KMS-11 (cell line): ENCODE data around the gene UGT2A1.

ENCODE experiments used
- H2AFZ ChIP-seq: fragments of 200-600 bp; sonication (generic); 2 replicates; pipeline ENCODE4 v1.6.1; 2016; ENCODE audit warnings: antibody characterized with exemption, mixed run types, low read depth
- H3K27ac ChIP-seq: fragments of 200-600 bp; sonication (generic); 2 replicates; pipeline ENCODE4 v1.6.1; 2016; ENCODE audit warnings: mild to moderate bottlenecking, mixed run types
- H3K27me3 ChIP-seq: fragments of 200-600 bp; sonication (generic); 2 replicates; pipeline ENCODE4 v1.6.1; 2017; ENCODE audit warnings: mild to moderate bottlenecking, low read depth, mixed run types, moderate library complexity; ENCODE audit not compliant: insufficient read depth
- H3K36me3 ChIP-seq: fragments of 200-600 bp; sonication (generic); 2 replicates; pipeline ENCODE4 v1.6.1; 2017; ENCODE audit warnings: mild to moderate bottlenecking, mixed run types; ENCODE audit not compliant: insufficient read depth
- H3K4me1 ChIP-seq: fragments of 200-600 bp; sonication (generic); 2 replicates; pipeline ENCODE4 v1.6.1; 2016; ENCODE audit warnings: mild to moderate bottlenecking, low read depth, mixed run types; ENCODE audit not compliant: poor library complexity, severe bottlenecking
- H3K4me2 ChIP-seq: fragments of 200-600 bp; sonication (generic); 2 replicates; pipeline ENCODE4 v1.7.0; 2016; ENCODE audit warnings: mild to moderate bottlenecking, mixed run types
- H3K4me3 ChIP-seq: fragments of 200-600 bp; sonication (generic); IDR thresholded peaks from 2 replicates; pipeline ENCODE4 v1.6.1; 2017; ENCODE audit warnings: low read depth, low read length, mixed read lengths; ENCODE audit not compliant: insufficient read depth
- H3K79me2 ChIP-seq: fragments of 200-600 bp; sonication (generic); 2 replicates; pipeline ENCODE4 v1.6.1; 2016; ENCODE audit warnings: low read depth, mixed run types; ENCODE audit not compliant: insufficient read depth
- H3K9ac ChIP-seq: fragments of 200-600 bp; sonication (generic); 2 replicates; pipeline ENCODE4 v1.6.1; 2016; ENCODE audit warnings: mild to moderate bottlenecking, mixed run types
- H4K20me1 ChIP-seq: fragments of 200-600 bp; sonication (generic); 2 replicates; pipeline ENCODE4 v1.6.1; 2016; ENCODE audit warnings: mild to moderate bottlenecking, mixed run types; ENCODE audit not compliant: insufficient read depth
- CTCF ChIP-seq: fragments of 200-600 bp; sonication (generic); conservative IDR thresholded peaks from 2 replicates; pipeline ENCODE4 v1.6.1; 2017; ENCODE audit warnings: low read depth, mild to moderate bottlenecking, antibody characterized with exemption, low read length, moderate library complexity, mixed read lengths

UGT2A1 gene

DNA sequence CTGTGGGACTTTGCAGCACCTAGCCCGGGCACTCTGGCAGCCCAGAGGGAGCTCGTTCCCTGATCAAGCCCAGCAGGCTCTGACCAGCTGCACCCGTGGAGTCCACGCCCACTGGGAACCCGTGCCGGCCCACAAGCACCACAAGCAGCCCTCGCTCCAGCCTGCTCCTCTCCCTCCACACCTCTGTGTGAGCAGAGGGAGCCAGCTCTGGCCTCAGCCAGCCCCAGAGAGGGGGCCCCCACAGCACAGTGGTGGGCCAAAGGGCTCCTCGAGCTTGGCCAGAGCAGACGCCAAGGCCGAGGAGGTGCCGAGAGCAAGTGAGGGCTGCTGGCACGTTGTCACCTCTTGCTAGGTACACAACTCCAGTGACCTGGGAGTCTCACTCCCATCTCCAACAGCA is 5.1 kb upstream of the UGT2A1 start:
- H3K36me3 ChIP-seq: no peaks in the 10 kb centered on the region
- H3K27me3 ChIP-seq: no peaks in the 10 kb centered on the region
- no peaks in the 10 kb centered on the region for H3K79me2 ChIP-seq
- H3K4me3 ChIP-seq: no peak overlapping the region
- H4K20me1 ChIP-seq: no peaks in the 10 kb centered on the region
- H2AFZ ChIP-seq: no peak overlapping the region
- no peak overlapping the region for H3K9ac ChIP-seq
- H3K27ac ChIP-seq: no peak overlapping the region
- H3K4me2 ChIP-seq: no peak overlapping the region
- TF ChIP-seq CTCF: no peak
- no peaks in the 10 kb centered on the region for H3K4me1 ChIP-seq

DNA sequence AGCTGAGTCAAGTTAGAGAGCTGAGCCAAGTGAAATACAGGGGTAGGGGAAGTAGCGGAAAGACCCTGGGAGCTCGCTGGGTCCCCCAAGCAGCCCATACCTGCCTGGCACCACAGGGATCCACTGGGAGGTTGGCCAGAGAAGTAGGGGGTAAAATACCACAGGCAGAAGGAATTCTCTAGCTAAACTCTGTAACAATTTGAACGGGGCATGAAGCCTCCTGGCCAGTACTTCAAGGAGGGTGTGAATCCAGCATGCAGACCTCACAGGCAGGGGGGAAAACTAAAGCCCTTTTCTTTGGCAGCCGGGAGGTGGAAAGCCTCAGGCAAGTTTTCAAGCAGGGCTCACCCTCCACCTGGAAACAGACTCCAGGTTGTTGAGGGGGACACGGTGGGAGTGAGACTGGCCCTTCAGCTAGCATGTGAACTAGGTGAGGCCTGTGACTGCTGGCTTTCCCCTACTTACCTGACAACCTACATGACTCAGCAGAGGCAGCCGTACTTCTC is 3.7 kb upstream of the UGT2A1 start:
- no peak overlapping the region for H3K27ac ChIP-seq
- no peaks in the 10 kb centered on the region for H3K4me1 ChIP-seq
- no peak overlapping the region for H3K4me3 ChIP-seq
- H3K36me3 ChIP-seq: no peaks in the 10 kb centered on the region
- H3K9ac ChIP-seq: no peak overlapping the region
- H2AFZ ChIP-seq: no peak overlapping the region
- H3K79me2 ChIP-seq: no peaks in the 10 kb centered on the region
- no peaks in the 10 kb centered on the region for H4K20me1 ChIP-seq
- no peaks in the 10 kb centered on the region for H3K27me3 ChIP-seq
- TF ChIP-seq CTCF: no peak
- H3K4me2 ChIP-seq: no peak overlapping the region

DNA sequence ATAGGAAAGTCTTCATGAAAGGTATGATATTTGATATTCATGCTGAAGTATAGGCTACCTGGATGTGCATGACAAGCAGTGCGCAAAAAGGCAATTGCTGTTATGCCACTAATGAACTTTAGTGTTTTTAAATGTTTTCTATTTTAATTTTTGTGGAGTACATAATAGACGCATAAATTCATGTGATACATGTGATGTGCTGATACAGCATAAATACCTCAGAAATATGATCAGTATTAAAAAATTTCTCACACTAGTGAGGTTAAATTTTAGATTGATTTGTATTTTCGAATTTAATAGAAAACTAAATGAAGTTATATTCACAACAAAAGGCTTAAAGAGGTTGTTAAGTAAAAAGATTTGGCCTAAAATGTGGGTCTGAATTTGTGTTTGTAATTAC is 2.2 kb downstream of the UGT2A1 start:
- TF ChIP-seq CTCF: no peak
- H4K20me1 ChIP-seq: no peaks in the 10 kb centered on the region
- H3K27me3 ChIP-seq: no peaks in the 10 kb centered on the region
- H3K4me3 ChIP-seq: no peak overlapping the region
- H3K27ac ChIP-seq: no peak overlapping the region
- H3K79me2 ChIP-seq: no peaks in the 10 kb centered on the region
- no peak overlapping the region for H3K4me2 ChIP-seq
- no peak overlapping the region for H3K9ac ChIP-seq
- no peaks in the 10 kb centered on the region for H3K36me3 ChIP-seq
- H3K4me1 ChIP-seq: no peaks in the 10 kb centered on the region
- no peak overlapping the region for H2AFZ ChIP-seq

- Histone ChIP-seq H3K4me2 (no peak overlapping the region), H3K4me3 (no peak overlapping the region), H3K79me2 (no peaks in the 10 kb centered on the region), H4K20me1 (no peaks in the 10 kb centered on the region), H3K27ac (no peak overlapping the region), H3K9ac (no peak overlapping the region), H3K4me1 (no peaks in the 10 kb centered on the region), H2AFZ (no peak overlapping the region), H3K36me3 (no peaks in the 10 kb centered on the region), H3K27me3 (no peaks in the 10 kb centered on the region)
- no peak for TF ChIP-seq CTCF
Observed at GRCh38 chr4:69649629-69650028, 3.4 kb downstream of the UGT2A1 start.
